Measurements from ENCODE around the gene DNAJA1.

DNA sequence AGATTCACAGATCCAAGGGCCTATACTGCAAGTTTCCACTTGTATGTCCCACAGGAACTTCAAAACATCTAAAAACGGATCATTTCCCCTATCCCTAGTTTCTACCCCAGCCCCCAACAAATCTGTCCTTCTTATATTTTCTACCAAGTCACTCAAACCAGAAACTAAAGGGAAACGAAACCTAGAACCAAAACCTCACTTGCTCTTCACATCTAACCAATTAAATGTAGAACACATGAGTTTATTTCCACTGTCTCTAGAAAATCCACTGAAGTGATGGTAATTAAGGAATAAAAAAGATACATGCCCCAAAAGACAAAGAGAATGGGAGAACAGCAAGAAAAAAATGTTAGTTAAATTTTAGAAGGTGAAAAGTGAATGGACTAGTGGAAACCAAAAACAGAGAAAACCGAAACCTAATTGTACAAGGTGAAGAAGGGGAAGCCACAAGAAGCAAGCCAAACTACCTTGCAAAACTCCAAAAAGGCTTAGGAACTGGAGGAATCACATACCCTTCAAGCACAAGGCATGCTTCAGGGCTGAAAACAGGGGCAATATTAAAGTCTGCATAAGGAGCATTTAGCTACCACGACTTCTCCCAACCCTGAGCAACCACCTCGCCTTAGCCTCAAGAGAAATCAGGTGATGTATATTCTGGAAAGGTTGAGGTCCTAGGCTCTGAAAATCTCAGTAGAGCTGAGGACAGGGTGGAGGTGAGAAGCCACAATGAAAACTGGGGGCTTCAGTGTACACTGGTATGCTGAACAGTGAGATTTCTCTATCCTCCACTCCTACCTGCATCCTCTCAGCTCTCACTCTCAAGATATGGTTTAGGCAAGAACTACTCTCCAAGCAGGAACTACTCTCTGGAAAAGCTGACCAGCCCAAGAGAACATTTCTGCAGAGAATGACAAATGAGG lies 40.3 kb downstream of the DNAJA1 start:
- TF ChIP-seq POLR2AphosphoS5 (IDR thresholded peaks at IDR 0.05) (no peak), EP300 (IDR thresholded peaks at IDR 0.05) (no peak)
- TF ChIP-seq, protein P1, sequence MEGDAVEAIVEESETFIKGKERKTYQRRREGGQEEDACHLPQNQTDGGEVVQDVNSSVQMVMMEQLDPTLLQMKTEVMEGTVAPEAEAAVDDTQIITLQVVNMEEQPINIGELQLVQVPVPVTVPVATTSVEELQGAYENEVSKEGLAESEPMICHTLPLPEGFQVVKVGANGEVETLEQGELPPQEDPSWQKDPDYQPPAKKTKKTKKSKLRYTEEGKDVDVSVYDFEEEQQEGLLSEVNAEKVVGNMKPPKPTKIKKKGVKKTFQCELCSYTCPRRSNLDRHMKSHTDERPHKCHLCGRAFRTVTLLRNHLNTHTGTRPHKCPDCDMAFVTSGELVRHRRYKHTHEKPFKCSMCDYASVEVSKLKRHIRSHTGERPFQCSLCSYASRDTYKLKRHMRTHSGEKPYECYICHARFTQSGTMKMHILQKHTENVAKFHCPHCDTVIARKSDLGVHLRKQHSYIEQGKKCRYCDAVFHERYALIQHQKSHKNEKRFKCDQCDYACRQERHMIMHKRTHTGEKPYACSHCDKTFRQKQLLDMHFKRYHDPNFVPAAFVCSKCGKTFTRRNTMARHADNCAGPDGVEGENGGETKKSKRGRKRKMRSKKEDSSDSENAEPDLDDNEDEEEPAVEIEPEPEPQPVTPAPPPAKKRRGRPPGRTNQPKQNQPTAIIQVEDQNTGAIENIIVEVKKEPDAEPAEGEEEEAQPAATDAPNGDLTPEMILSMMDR (IDR thresholded peaks at IDR 0.05), result no peak
